HEK293 (cell line): ENCODE data around the gene FOXRED1.

Experiments used
- CTCF ChIA-PET: fragments of 350-600 bp; formaldehyde crosslinking; extraction: SDS; loops from one replicate; lab custom pipeline; 2021; ENCODE audit warnings: antibody characterized with exemption; lab: Yijun Ruan, JAX
- POLR2A ChIA-PET: fragments of 300-600 bp; formaldehyde crosslinking; extraction: SDS; loops from one replicate; lab custom pipeline; 2020; ENCODE audit warnings: antibody characterized with exemption, inconsistent platforms; lab: Yijun Ruan, JAX
- H3K27ac ChIP-seq: fragments of 200-500 bp; sonication (Bioruptor generic); 2 replicates; pipeline ENCODE4 v1.5.1; 2014; ENCODE audit warnings: low read depth, low read length, control low read depth, inconsistent platforms; ENCODE audit errors: extremely low read depth
- H3K36me3 ChIP-seq, 2 experiments: fragments of 200-500 bp in 1 of 2; sonication (Bioruptor generic) in 1 of 2; 1 replicate in 1 of 2; 2 replicates in 1 of 2; pipeline ENCODE4 v1.5.1; 2014 to 2017; ENCODE audit warnings: inconsistent platforms in 2 of 2, low read length in 2 of 2; ENCODE audit not compliant: control insufficient read depth in 2 of 2, insufficient read depth in 1 of 2
- H3K4me1 ChIP-seq: fragments of 200-500 bp; sonication (Bioruptor generic); 2 replicates; pipeline ENCODE4 v1.5.1; 2014; ENCODE audit warnings: mild to moderate bottlenecking, low read length, inconsistent platforms; ENCODE audit not compliant: control insufficient read depth, insufficient read depth
- H3K4me3 ChIP-seq: 2 replicates; pipeline ENCODE4 v1.5.1; 2011; ENCODE audit warnings: low read depth, mild to moderate bottlenecking, control low read depth, low read length, moderate library complexity
- H3K9me3 ChIP-seq: fragments of 200-500 bp; sonication (Bioruptor generic); 2 replicates; pipeline ENCODE4 v1.5.1; 2014; ENCODE audit warnings: low read depth, low read length, inconsistent platforms; ENCODE audit not compliant: control insufficient read depth, insufficient read depth
- GLI4 ChIP-seq: fragments of 450-650 bp; formaldehyde crosslinking; IDR thresholded peaks from 2 replicates; pipeline ENCODE4 v1.5.1; 2016; ENCODE audit warnings: missing biosample characterization, missing genetic modification characterization
- KLF16 ChIP-seq: fragments of 450-650 bp; formaldehyde crosslinking; IDR thresholded peaks from 2 replicates; pipeline ENCODE4 v1.5.1; 2017; ENCODE audit warnings: missing biosample characterization, missing genetic modification characterization
- SETDB1 ChIP-seq: IDR thresholded peaks from one replicate; pipeline ENCODE4 v1.6.1; 2017; ENCODE audit warnings: mild to moderate bottlenecking, low read length, moderate library complexity, mixed read lengths; ENCODE audit not compliant: insufficient read length
- SP7 ChIP-seq: fragments of 450-650 bp; formaldehyde crosslinking; IDR thresholded peaks from 2 replicates; pipeline ENCODE4 v1.5.1; 2016; ENCODE audit warnings: missing biosample characterization, missing genetic modification characterization
- ZBTB21 ChIP-seq: fragments of 450-650 bp; formaldehyde crosslinking; IDR thresholded peaks from 2 replicates; pipeline ENCODE4 v1.5.1; 2017; ENCODE audit warnings: missing biosample characterization, missing genetic modification characterization
- ZBTB7A ChIP-seq: fragments of 450-650 bp; formaldehyde crosslinking; IDR thresholded peaks from 2 replicates; pipeline ENCODE4 v1.5.1; 2016; ENCODE audit warnings: low read depth, missing biosample characterization, missing genetic modification characterization
- ZBTB8A ChIP-seq: fragments of 450-650 bp; formaldehyde crosslinking; IDR thresholded peaks from 2 replicates; pipeline ENCODE4 v1.5.1; 2016; ENCODE audit warnings: missing biosample characterization, missing genetic modification characterization
- ZFP37 ChIP-seq: fragments of 450-650 bp; formaldehyde crosslinking; IDR thresholded peaks from 2 replicates; pipeline ENCODE4 v1.5.1; 2016; ENCODE audit warnings: missing biosample characterization, missing genetic modification characterization
- ZNF184 ChIP-seq: fragments of 450-650 bp; IDR thresholded peaks from 2 replicates; pipeline ENCODE4 v1.5.1; 2018; ENCODE audit warnings: missing biosample characterization, mild to moderate bottlenecking, missing genetic modification characterization
- ZNF202 ChIP-seq: fragments of 450-650 bp; formaldehyde crosslinking; IDR thresholded peaks from 2 replicates; pipeline ENCODE4 v1.5.1; 2016; ENCODE audit warnings: missing biosample characterization, missing genetic modification characterization, borderline replicate concordance
- ZNF292 ChIP-seq: fragments of 450-650 bp; formaldehyde crosslinking; IDR thresholded peaks from 2 replicates; pipeline ENCODE4 v1.5.1; 2016; ENCODE audit warnings: low read depth, missing biosample characterization, missing genetic modification characterization, borderline replicate concordance
- ZNF366 ChIP-seq: fragments of 450-650 bp; formaldehyde crosslinking; conservative IDR thresholded peaks from 2 replicates; pipeline ENCODE4 v1.5.1; 2016; ENCODE audit warnings: missing biosample characterization, missing genetic modification characterization
- ZNF416 ChIP-seq: fragments of 450-650 bp; formaldehyde crosslinking; IDR thresholded peaks from 2 replicates; pipeline ENCODE4 v1.5.1; 2016; ENCODE audit warnings: missing biosample characterization, missing genetic modification characterization
- ZNF501 ChIP-seq: fragments of 450-650 bp; formaldehyde crosslinking; IDR thresholded peaks from 2 replicates; pipeline ENCODE4 v1.5.1; 2016; ENCODE audit warnings: missing biosample characterization, missing genetic modification characterization
- ZNF510 ChIP-seq: fragments of 450-650 bp; formaldehyde crosslinking; IDR thresholded peaks from 2 replicates; pipeline ENCODE4 v1.5.1; 2018; ENCODE audit warnings: mild to moderate bottlenecking, missing genetic modification characterization, missing biosample characterization; ENCODE audit not compliant: insufficient replicate concordance
- ZNF514 ChIP-seq: fragments of 450-650 bp; formaldehyde crosslinking; IDR thresholded peaks from 2 replicates; pipeline ENCODE4 v1.5.1; 2016; ENCODE audit warnings: missing biosample characterization, missing genetic modification characterization
- ZNF677 ChIP-seq: fragments of 450-650 bp; IDR thresholded peaks from 2 replicates; pipeline ENCODE4 v1.5.0; 2018; ENCODE audit warnings: missing biosample characterization, mild to moderate bottlenecking, missing genetic modification characterization, moderate library complexity
- ZNF768 ChIP-seq: fragments of 450-650 bp; formaldehyde crosslinking; IDR thresholded peaks from 2 replicates; pipeline ENCODE4 v1.5.1; 2018; ENCODE audit warnings: missing biosample characterization, mild to moderate bottlenecking, missing genetic modification characterization
- TF ChIP-seq, protein P1 (sequence below): fragments of 450-650 bp; formaldehyde crosslinking; IDR thresholded peaks from 2 replicates; pipeline ENCODE4 v1.5.1; 2016; ENCODE audit warnings: missing biosample characterization, missing genetic modification characterization
- TF ChIP-seq, protein P2 (sequence below): fragments of 450-650 bp; formaldehyde crosslinking; IDR thresholded peaks from 2 replicates; pipeline ENCODE4 v1.5.1; 2016; ENCODE audit warnings: missing biosample characterization, missing genetic modification characterization, borderline replicate concordance
- TF ChIP-seq, protein P3 (sequence below): fragments of 450-650 bp; formaldehyde crosslinking; IDR thresholded peaks from 2 replicates; pipeline ENCODE4 v1.5.1; 2016; ENCODE audit warnings: missing biosample characterization, missing genetic modification characterization
- TF ChIP-seq, protein P4 (sequence below): fragments of 450-650 bp; formaldehyde crosslinking; IDR thresholded peaks from 2 replicates; pipeline ENCODE4 v1.5.1; 2016; ENCODE audit warnings: missing biosample characterization, missing genetic modification characterization
- TF ChIP-seq, protein P5 (sequence below): fragments of 450-650 bp; formaldehyde crosslinking; conservative IDR thresholded peaks from 2 replicates; pipeline ENCODE4 v1.5.1; 2016; ENCODE audit warnings: low read depth, missing biosample characterization, missing genetic modification characterization

FOXRED1 gene

GRCh38 chr11:126262216-126262615, 6.7 kb upstream of the FOXRED1 start:
- POLR2A ChIA-PET: interaction anchor here (0.8 to 1.5 kb wide), 2 partner anchors 15 to 51 kb away, joined by 4 read pairs; partner anchors contain the start of genes FAM118B and RPUSD4
- CTCF ChIA-PET: interaction anchor here (0.6 kb wide), 1 partner anchor 440 kb away, joined by 3 read pairs; no protein-coding TSS in a partner anchor
- no peak for TF ChIP-seq ZNF501 (tag by site-specific recombination)
- no peak for TF ChIP-seq SP7 (tag by site-specific recombination)
- TF ChIP-seq ZNF677 (tag by site-specific recombination): no peak
- TF ChIP-seq, protein P1, sequence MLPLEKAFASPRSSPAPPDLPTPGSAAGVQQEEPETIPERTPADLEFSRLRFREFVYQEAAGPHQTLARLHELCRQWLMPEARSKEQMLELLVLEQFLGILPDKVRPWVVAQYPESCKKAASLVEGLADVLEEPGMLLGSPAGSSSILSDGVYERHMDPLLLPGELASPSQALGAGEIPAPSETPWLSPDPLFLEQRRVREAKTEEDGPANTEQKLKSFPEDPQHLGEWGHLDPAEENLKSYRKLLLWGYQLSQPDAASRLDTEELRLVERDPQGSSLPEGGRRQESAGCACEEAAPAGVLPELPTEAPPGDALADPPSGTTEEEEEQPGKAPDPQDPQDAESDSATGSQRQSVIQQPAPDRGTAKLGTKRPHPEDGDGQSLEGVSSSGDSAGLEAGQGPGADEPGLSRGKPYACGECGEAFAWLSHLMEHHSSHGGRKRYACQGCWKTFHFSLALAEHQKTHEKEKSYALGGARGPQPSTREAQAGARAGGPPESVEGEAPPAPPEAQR (tag by site-specific recombination): no peak
- TF ChIP-seq ZNF416 (tag by site-specific recombination): no peak
- TF ChIP-seq, protein P2, sequence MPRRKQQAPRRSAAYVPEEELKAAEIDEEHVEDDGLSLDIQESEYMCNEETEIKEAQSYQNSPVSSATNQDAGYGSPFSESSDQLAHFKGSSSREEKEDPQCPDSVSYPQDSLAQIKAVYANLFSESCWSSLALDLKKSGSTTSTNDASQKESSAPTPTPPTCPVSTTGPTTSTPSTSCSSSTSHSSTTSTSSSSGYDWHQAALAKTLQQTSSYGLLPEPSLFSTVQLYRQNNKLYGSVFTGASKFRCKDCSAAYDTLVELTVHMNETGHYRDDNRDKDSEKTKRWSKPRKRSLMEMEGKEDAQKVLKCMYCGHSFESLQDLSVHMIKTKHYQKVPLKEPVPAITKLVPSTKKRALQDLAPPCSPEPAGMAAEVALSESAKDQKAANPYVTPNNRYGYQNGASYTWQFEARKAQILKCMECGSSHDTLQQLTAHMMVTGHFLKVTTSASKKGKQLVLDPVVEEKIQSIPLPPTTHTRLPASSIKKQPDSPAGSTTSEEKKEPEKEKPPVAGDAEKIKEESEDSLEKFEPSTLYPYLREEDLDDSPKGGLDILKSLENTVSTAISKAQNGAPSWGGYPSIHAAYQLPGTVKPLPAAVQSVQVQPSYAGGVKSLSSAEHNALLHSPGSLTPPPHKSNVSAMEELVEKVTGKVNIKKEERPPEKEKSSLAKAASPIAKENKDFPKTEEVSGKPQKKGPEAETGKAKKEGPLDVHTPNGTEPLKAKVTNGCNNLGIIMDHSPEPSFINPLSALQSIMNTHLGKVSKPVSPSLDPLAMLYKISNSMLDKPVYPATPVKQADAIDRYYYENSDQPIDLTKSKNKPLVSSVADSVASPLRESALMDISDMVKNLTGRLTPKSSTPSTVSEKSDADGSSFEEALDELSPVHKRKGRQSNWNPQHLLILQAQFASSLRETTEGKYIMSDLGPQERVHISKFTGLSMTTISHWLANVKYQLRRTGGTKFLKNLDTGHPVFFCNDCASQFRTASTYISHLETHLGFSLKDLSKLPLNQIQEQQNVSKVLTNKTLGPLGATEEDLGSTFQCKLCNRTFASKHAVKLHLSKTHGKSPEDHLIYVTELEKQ (tag by site-specific recombination): no peak
- TF ChIP-seq, protein P3, sequence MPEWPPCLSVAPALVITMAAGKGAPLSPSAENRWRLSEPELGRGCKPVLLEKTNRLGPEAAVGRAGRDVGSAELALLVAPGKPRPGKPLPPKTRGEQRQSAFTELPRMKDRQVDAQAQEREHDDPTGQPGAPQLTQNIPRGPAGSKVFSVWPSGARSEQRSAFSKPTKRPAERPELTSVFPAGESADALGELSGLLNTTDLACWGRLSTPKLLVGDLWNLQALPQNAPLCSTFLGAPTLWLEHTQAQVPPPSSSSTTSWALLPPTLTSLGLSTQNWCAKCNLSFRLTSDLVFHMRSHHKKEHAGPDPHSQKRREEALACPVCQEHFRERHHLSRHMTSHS (tag by site-specific recombination): no peak
- TF ChIP-seq ZNF366 (tag by site-specific recombination): no peak
- TF ChIP-seq ZNF292 (tag by site-specific recombination): no peak
- TF ChIP-seq ZNF202 (tag by site-specific recombination): no peak
- no peak for TF ChIP-seq KLF16 (tag by site-specific recombination)
- TF ChIP-seq SETDB1: no peak
- TF ChIP-seq GLI4 (tag by site-specific recombination): no peak
- no peak for TF ChIP-seq ZBTB7A (tag by site-specific recombination)
- no peak for TF ChIP-seq ZBTB21
- no peak for TF ChIP-seq ZNF184 (tag by site-specific recombination)
- no peak for TF ChIP-seq ZNF768 (tag by site-specific recombination)
- TF ChIP-seq, protein P4, sequence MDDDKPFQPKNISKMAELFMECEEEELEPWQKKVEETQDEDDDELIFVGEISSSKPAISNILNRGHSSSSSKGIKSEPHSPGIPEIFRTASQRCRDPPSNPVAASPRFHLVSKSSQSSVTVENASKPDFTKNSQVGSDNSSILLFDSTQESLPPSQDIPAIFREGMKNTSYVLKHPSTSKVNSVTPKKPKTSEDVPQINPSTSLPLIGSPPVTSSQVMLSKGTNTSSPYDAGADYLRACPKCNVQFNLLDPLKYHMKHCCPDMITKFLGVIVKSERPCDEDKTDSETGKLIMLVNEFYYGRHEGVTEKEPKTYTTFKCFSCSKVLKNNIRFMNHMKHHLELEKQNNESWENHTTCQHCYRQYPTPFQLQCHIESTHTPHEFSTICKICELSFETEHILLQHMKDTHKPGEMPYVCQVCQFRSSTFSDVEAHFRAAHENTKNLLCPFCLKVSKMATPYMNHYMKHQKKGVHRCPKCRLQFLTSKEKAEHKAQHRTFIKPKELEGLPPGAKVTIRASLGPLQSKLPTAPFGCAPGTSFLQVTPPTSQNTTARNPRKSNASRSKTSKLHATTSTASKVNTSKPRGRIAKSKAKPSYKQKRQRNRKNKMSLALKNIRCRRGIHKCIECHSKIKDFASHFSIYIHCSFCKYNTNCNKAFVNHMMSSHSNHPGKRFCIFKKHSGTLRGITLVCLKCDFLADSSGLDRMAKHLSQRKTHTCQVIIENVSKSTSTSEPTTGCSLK: no peak
- Histone ChIP-seq H3K36me3 (peaks cover 9 to 83% of the 10 kb centered on the region in 2 experiments; a peak in 2 of 3 replicates), H3K4me1 (no peaks in the 10 kb centered on the region), H3K27ac (no peak overlapping the region), H3K4me3 (no peak overlapping the region), H3K9me3 (no peaks in the 10 kb centered on the region)

DNA sequence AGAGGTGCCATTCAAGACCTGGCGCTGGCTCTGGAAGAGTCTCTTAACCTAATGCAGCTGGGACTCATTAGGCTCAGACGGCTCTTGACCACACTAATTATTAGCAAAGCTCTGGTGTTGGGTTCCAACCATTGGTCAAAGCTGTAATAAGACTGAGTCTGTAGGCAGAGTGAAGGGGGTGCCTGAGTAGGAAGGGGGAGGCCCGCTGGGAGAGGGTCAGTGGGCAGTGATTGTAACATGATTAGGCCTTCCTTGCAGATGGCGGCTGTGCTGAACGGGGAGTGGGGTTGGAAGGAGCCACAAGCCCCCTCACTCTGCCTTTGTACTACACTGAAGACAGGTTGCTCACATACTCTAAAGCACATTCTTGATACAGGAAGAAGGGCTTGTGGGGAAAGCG, 5.5 kb upstream of the FOXRED1 start:
- Histone ChIP-seq H3K9me3 (no peaks in the 10 kb centered on the region), H3K27ac (no peak overlapping the region), H3K4me1 (no peaks in the 10 kb centered on the region), H3K36me3 (peaks cover 9 to 78% of the 10 kb centered on the region in 2 experiments; a peak in 2 of 3 replicates), H3K4me3 (no peak overlapping the region)
- CTCF ChIA-PET: interaction anchor here (0.7 kb wide), 1 partner anchor 822 kb away, joined by 3 read pairs; no protein-coding TSS in a partner anchor
- POLR2A ChIA-PET: no interaction called here
- TF ChIP-seq ZNF514 (tag by site-specific recombination): no peak
- TF ChIP-seq, protein P5, sequence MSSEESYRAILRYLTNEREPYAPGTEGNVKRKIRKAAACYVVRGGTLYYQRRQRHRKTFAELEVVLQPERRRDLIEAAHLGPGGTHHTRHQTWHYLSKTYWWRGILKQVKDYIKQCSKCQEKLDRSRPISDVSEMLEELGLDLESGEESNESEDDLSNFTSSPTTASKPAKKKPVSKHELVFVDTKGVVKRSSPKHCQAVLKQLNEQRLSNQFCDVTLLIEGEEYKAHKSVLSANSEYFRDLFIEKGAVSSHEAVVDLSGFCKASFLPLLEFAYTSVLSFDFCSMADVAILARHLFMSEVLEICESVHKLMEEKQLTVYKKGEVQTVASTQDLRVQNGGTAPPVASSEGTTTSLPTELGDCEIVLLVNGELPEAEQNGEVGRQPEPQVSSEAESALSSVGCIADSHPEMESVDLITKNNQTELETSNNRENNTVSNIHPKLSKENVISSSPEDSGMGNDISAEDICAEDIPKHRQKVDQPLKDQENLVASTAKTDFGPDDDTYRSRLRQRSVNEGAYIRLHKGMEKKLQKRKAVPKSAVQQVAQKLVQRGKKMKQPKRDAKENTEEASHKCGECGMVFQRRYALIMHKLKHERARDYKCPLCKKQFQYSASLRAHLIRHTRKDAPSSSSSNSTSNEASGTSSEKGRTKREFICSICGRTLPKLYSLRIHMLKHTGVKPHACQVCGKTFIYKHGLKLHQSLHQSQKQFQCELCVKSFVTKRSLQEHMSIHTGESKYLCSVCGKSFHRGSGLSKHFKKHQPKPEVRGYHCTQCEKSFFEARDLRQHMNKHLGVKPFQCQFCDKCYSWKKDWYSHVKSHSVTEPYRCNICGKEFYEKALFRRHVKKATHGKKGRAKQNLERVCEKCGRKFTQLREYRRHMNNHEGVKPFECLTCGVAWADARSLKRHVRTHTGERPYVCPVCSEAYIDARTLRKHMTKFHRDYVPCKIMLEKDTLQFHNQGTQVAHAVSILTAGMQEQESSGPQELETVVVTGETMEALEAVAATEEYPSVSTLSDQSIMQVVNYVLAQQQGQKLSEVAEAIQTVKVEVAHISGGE (tag by site-specific recombination): no peak
- no peak for TF ChIP-seq ZNF510 (tag by site-specific recombination)
- no peak for TF ChIP-seq ZFP37 (tag by site-specific recombination)
- no peak for TF ChIP-seq ZBTB8A
